GM12878 (cell line): Measurements from ENCODE around the gene ERICH2. TPM values are rescaled to one million over a fixed set of nuclear protein-coding genes. Genes with fewer than 3 reads are reported as not detected.

Experiments used
- DPF2 ChIP-seq: fragments of 450-650 bp; IDR thresholded peaks from 2 replicates; pipeline ENCODE4 v1.6.1; 2017; ENCODE audit warnings: mild to moderate bottlenecking
- GATAD2B ChIP-seq: fragments of 450-650 bp; conservative IDR thresholded peaks from 2 replicates; pipeline ENCODE4 v1.6.1; 2017; ENCODE audit warnings: low read depth, mild to moderate bottlenecking, moderate library complexity
- IKZF1 ChIP-seq: fragments of 450-650 bp; conservative IDR thresholded peaks from 2 replicates; pipeline ENCODE4 v1.6.1; 2017; ENCODE audit warnings: antibody characterized with exemption, mild to moderate bottlenecking
- KAT2A ChIP-seq: conservative IDR thresholded peaks from 2 replicates; pipeline ENCODE4 v1.6.1; 2011; ENCODE audit warnings: low read depth, low read length; ENCODE audit not compliant: control insufficient read depth
- LARP7 ChIP-seq: fragments of 450-650 bp; IDR thresholded peaks from 2 replicates; pipeline ENCODE4 v1.6.1; 2017; ENCODE audit warnings: mild to moderate bottlenecking
- MTA2 ChIP-seq: fragments of 450-650 bp; IDR thresholded peaks from 2 replicates; pipeline ENCODE4 v1.6.1; 2016; ENCODE audit warnings: low read depth, mild to moderate bottlenecking, moderate library complexity
- NRF1 ChIP-seq: conservative IDR thresholded peaks from 2 replicates; pipeline ENCODE4 v1.6.1; 2011; ENCODE audit warnings: mild to moderate bottlenecking, low read depth, low read length, improper control_type of control experiment
- SIN3A ChIP-seq: IDR thresholded peaks from 2 replicates; pipeline ENCODE4 v1.6.1; 2012; ENCODE audit warnings: low read depth, low read length, improper control_type of control experiment
- polyA plus RNA-seq, 11 experiments: library from polyadenylated mRNA; depleted of rRNA in 4 of 11; unstranded in 6 of 11; stranded (reverse) in 5 of 11; fragments of >200 nt; fragmentation: Nextera tagmentation in 4 of 11; fragmentation: Illumina TruSeq in 1 of 11; extraction: Ambion mirVana in 4 of 11; extraction: Trizol in 1 of 11; gene quantifications; 1 replicate in 1 of 11; 2 replicates in 10 of 11; pipeline versions ENCODE4 v1.2.1 to v1.2.3, GENCODE V29; 2011 to 2016; ENCODE audit warnings: inconsistent platforms in 2 of 11, missing spikeins in 2 of 11, low read depth in 1 of 11
- total RNA-seq, 4 experiments: library from RNA; depleted of rRNA in 3 of 4; stranded (reverse); fragments of >200 nt in 3 of 4; fragmentation: Illumina TruSeq in 1 of 4; extraction: Trizol in 1 of 4; gene quantifications; 2 replicates each; pipeline versions ENCODE4 v1.2.1 to v1.2.3, GENCODE V29; 2013 to 2021
- TF ChIP-seq, protein P1 (sequence below): fragments of 450-650 bp; IDR thresholded peaks from 2 replicates; pipeline ENCODE4 v1.6.1; 2017; ENCODE audit warnings: low read depth, mild to moderate bottlenecking, moderate library complexity
- TF ChIP-seq, protein P2 (sequence below): IDR thresholded peaks from 2 replicates; pipeline ENCODE4 v1.6.1; 2012; ENCODE audit warnings: low read depth, low read length, improper control_type of control experiment
- TF ChIP-seq, protein P3 (sequence below): fragments of 450-650 bp; conservative IDR thresholded peaks from 2 replicates; pipeline ENCODE4 v1.6.1; 2017; ENCODE audit warnings: mild to moderate bottlenecking, moderate library complexity

Gene ERICH2
- total and polyA plus RNA-seq, 10 of the 15 experiments (the other 5 are each of a cell fraction or from before 2014, with no cell fraction given): not detected

DNA sequence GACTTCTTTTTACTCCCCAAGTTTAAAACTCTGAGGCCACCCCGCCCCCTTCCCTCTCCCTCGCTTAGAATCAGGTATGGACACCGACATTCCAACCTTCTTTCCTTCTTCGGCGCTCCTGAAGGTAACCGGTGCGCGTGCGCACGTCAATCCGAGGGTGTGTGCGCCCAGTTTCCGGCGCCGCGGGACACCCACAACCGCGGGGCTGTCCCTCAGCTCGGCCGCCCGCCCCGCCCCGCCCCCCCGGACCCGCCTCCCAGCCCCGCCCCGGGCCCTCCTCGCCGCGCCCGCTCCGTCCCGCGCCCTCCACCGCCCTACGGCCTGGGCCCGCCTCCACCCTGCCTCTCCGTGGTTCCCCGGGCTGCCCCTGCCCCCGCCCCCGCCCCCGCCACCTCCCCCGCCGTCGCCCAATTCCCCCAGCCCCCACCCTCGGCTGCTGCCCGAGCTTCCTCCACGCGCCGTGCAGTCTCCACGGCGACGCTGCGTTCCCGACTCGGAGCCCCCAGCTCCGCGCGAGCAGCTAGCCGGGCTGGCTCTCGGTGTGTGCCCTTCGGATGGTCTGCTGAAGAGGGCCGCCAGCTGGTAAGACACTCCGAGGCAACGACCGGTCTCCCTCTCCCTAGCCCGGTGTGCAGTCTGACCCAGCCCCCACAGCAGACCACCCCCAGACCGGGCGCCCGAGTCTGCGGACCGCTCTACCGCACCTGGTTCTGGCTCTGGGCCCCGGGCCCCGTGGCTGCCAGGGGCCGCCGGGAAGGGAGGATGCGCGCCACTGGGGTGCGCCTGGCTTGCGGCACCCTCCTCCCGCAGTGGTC lies 635 bp downstream of the ERICH2 start (continued):
- TF ChIP-seq, protein P1, sequence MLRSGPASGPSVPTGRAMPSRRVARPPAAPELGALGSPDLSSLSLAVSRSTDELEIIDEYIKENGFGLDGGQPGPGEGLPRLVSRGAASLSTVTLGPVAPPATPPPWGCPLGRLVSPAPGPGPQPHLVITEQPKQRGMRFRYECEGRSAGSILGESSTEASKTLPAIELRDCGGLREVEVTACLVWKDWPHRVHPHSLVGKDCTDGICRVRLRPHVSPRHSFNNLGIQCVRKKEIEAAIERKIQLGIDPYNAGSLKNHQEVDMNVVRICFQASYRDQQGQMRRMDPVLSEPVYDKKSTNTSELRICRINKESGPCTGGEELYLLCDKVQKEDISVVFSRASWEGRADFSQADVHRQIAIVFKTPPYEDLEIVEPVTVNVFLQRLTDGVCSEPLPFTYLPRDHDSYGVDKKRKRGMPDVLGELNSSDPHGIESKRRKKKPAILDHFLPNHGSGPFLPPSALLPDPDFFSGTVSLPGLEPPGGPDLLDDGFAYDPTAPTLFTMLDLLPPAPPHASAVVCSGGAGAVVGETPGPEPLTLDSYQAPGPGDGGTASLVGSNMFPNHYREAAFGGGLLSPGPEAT: peak; percentile 7; the same call in 1 of the 2 replicates
- peak; percentile 44 for TF ChIP-seq IKZF1
- no peak for TF ChIP-seq KAT2A
- no peak for TF ChIP-seq MTA2
- TF ChIP-seq, protein P2, sequence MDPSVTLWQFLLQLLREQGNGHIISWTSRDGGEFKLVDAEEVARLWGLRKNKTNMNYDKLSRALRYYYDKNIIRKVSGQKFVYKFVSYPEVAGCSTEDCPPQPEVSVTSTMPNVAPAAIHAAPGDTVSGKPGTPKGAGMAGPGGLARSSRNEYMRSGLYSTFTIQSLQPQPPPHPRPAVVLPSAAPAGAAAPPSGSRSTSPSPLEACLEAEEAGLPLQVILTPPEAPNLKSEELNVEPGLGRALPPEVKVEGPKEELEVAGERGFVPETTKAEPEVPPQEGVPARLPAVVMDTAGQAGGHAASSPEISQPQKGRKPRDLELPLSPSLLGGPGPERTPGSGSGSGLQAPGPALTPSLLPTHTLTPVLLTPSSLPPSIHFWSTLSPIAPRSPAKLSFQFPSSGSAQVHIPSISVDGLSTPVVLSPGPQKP: 0 out of 2 replicates have a peak, but pooled peaks have one; percentile 37
- TF ChIP-seq, protein P3, sequence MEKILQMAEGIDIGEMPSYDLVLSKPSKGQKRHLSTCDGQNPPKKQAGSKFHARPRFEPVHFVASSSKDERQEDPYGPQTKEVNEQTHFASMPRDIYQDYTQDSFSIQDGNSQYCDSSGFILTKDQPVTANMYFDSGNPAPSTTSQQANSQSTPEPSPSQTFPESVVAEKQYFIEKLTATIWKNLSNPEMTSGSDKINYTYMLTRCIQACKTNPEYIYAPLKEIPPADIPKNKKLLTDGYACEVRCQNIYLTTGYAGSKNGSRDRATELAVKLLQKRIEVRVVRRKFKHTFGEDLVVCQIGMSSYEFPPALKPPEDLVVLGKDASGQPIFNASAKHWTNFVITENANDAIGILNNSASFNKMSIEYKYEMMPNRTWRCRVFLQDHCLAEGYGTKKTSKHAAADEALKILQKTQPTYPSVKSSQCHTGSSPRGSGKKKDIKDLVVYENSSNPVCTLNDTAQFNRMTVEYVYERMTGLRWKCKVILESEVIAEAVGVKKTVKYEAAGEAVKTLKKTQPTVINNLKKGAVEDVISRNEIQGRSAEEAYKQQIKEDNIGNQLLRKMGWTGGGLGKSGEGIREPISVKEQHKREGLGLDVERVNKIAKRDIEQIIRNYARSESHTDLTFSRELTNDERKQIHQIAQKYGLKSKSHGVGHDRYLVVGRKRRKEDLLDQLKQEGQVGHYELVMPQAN: peak; percentile 64
- TF ChIP-seq LARP7: peak; percentile 73; the same call in 1 of the 2 replicates
- 0 out of 2 replicates have a peak, but pooled peaks have one; percentile 32 for TF ChIP-seq SIN3A
- TF ChIP-seq NRF1: peak; percentile 77
- peak; percentile 48; the same call in 1 of the 2 replicates for TF ChIP-seq DPF2
- TF ChIP-seq GATAD2B: peak; percentile 72; the same call in 1 of the 2 replicates
